Measurements from ENCODE around the gene PON2. TPM values are rescaled to one million over a fixed set of nuclear protein-coding genes. Genes with fewer than 3 reads are reported as not detected.

Gene PON2
- total RNA-seq (52.5 and 76.9 TPM in 2 replicates), polyA plus RNA-seq (94.2 and 117 TPM in 2 replicates)

DNA sequence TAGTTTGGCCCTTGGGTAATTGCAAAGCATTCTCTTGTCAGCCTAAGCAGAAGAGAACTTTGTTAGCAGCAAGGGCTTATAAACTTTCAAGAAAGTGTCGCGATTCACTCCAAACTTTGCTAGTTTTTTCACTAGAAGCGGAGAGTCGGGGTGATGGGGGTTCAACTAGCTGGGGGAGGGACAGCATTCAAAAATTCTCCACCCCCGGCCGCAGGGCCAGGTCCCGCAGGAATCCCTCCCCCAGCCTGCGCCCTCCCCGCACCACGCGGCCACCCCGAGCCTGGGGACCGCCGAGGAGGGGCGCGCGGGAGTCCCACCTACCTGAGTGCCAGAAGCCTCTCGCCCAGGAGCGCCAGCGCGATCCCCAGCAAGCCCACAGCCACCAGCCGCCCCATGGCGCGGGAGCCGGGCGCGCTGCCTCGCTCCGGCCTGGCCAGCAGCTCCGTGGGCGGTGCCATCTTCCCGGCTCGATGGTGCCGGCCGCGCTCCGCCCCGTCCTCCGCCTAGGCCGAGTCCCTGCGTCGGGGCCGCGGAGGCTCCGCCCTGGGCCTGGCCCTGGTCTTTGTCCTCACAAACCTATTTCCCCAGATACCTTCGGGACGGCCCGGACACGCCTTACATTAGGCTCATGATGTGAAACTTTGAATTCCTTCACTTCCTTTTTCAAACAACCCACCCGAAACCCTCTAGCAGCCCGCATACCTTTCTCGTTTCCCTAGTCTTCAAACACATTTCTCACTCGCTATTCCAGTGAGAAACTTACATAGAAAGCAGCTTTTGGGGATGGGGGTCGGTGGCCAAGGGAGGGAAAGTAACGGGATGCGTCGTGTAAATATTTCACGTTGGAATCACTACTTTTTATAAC, at the start of gene PON2:
Gene PON2 (minus strand): TSS at position 472 of the 865 bp plus-strand sequence. CDS start 77 bp downstream, at position 395.
- Histone ChIP-seq H3K27me3 (no peaks in the 10 kb centered on the region), H3K4me3 (peak within 1 kb of the TSS; percentile 41), H3K27ac (peak within 1 kb of the TSS; percentile 85), H3K9me3 (ENCODE audit: low read depth) (no peaks in the 10 kb centered on the region), H3K36me3 (no peaks in the 10 kb centered on the region), H3K4me1 (ENCODE audit: low read depth) (no peaks in the 10 kb centered on the region)
- peak; percentile 90 to 92 for DNase-seq (ENCODE audit: low read depth in 1 of 2, low spot score in 1 of 2)
- TF ChIP-seq, protein P1, sequence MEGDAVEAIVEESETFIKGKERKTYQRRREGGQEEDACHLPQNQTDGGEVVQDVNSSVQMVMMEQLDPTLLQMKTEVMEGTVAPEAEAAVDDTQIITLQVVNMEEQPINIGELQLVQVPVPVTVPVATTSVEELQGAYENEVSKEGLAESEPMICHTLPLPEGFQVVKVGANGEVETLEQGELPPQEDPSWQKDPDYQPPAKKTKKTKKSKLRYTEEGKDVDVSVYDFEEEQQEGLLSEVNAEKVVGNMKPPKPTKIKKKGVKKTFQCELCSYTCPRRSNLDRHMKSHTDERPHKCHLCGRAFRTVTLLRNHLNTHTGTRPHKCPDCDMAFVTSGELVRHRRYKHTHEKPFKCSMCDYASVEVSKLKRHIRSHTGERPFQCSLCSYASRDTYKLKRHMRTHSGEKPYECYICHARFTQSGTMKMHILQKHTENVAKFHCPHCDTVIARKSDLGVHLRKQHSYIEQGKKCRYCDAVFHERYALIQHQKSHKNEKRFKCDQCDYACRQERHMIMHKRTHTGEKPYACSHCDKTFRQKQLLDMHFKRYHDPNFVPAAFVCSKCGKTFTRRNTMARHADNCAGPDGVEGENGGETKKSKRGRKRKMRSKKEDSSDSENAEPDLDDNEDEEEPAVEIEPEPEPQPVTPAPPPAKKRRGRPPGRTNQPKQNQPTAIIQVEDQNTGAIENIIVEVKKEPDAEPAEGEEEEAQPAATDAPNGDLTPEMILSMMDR (IDR thresholded peaks at IDR 0.05; ENCODE audit: low read depth, low read length) = no peak

DNA sequence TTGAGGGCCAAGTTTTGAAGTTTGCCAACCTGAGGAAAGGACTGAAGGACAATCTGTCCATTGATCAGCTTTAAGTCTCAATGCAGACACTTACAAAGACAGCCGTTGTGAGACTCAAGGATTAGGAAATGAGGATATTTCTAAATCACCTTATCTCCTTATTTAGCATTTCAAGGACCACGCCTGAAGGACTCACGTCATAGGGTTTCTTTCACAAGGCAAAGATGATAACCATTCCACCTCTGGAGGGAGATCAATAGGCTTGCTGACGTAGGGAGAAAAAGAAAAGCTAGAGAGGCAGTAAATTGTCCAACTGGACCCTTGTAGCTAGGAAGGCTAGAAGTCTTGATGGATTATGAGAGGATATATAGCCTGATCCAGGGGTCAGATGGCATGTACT, 47.6 kb upstream of the PON2 start:
- TF ChIP-seq, protein P1 (IDR thresholded peaks at IDR 0.05; ENCODE audit: low read depth, low read length) = no peak

DNA sequence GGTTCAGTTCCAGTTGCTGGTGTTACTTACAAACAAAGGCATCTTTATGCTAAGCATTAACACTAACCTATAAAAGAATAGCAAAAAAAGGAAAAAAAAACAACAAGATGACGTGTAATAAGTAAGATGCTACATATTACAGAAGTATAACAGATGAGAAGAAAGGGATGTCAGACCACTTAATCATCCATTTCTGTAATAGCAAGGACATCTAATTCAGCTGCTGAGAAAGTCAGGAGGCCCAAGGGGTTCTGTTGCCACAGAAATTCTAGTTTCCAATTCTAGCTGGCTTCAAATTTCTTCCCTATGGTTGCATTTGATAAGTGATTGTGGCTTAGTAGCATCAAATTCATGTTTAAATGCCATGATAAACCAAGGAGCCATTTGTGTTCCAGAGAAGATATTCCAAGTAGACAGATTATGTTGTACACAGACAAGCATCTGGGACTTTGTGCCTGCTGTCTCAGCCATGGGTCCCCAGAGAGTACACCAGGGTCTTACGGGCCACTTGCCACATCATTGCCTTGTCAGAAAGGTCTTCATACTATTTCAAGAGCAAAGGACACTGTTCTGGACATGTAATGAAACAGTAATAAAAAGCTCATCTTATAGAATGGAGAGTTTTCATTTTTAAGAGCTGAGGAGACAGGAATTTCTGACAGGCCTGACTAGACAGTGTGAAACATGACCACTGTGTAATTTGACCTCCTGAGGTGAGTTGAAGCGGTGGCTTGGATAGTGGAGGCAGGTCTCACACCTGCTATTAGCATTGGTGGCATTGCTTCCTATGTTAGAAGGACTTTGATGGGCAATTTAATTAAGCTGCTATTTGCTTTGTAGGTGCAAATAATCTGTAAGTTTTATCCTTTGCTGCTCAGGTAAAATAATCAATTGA, 46.7 kb upstream of the PON2 start:
- Histone ChIP-seq H3K4me3 (no peak overlapping the region), H3K36me3 (no peaks in the 10 kb centered on the region), H3K27me3 (no peaks in the 10 kb centered on the region), H3K9me3 (ENCODE audit: low read depth) (no peaks in the 10 kb centered on the region), H3K4me1 (ENCODE audit: low read depth) (peaks cover 4% of the 10 kb centered on the region), H3K27ac (no peak overlapping the region)
- TF ChIP-seq, protein P1 (IDR thresholded peaks at IDR 0.05; ENCODE audit: low read depth, low read length) = no peak
- no peak for DNase-seq (ENCODE audit: low read depth in 1 of 2, low spot score in 1 of 2)

More for the DNA sequence above, 47.6 kb upstream of the PON2 start:
- Histone ChIP-seq H3K27me3 (no peaks in the 10 kb centered on the region), H3K36me3 (no peaks in the 10 kb centered on the region), H3K27ac (no peak overlapping the region), H3K9me3 (ENCODE audit: low read depth) (no peaks in the 10 kb centered on the region), H3K4me3 (no peak overlapping the region), H3K4me1 (ENCODE audit: low read depth) (no peaks in the 10 kb centered on the region)
- DNase-seq (ENCODE audit: low read depth in 1 of 2, low spot score in 1 of 2) = no peak

DNA sequence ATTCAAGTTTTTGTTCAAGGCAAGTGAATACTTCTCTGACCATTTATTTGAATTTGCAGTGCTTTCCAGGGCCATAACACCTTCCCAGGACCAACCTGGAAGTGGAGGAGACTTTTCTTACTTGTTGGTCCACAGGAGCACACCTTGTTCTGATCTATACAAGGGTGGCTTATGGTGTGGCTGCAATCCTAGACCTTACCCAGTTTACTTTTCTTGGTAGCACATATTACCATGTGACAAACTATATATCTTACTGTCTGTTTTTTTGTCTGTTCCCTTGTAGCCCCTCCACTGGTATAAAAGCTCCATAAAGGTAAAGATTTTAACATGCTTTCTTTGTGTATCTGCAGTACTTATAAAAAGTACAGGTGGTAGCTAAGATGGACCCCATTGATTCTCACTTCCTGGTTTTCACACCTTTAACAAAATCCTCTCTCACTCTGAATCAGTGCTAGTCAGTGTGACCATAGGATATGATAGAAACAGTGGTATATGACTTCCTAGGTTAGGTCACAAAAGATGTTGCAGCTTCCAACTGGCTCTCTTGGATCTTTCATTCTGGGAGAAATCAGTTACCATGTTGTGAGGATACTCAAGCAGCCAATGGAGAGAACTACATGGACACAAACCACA, 45.3 kb upstream of the PON2 start:
- H3K4me3 ChIP-seq = no peak overlapping the region
- no peaks in the 10 kb centered on the region for H3K27me3 ChIP-seq
- H3K4me1 ChIP-seq (ENCODE audit: low read depth) = peaks cover 7% of the 10 kb centered on the region
- DNase-seq (ENCODE audit: low read depth in 1 of 2, low spot score in 1 of 2) = no peak
- no peak overlapping the region for H3K27ac ChIP-seq
- no peaks in the 10 kb centered on the region for H3K9me3 ChIP-seq (ENCODE audit: low read depth)
- no peaks in the 10 kb centered on the region for H3K36me3 ChIP-seq
- TF ChIP-seq, protein P1 (IDR thresholded peaks at IDR 0.05; ENCODE audit: low read depth, low read length) = no peak

All from cardiac muscle cell (in vitro differentiated cells and primary cell).